OCI-LY7 (cell line): Measurements from ENCODE around the gene WNT7B. TPM values are rescaled to one million over a fixed set of nuclear protein-coding genes. Genes with fewer than 3 reads are reported as not detected.

Source experiments
- BruUV-seq: library from RNA; stranded (reverse); fragments of 400-500 nt; replicated peaks from 2 replicates; lab custom pipeline; 2021; lab: Mats Ljungman, UMichigan
- CTCF ChIA-PET: fragments of 300-600 bp; sonication (Branson Sonifier 250); formaldehyde crosslinking; loops from one replicate; lab custom pipeline; 2022; ENCODE audit warnings: antibody characterized with exemption; ENCODE audit not compliant: unreplicated experiment; lab: Charles Lee
- POLR2A ChIA-PET: fragments of 300-600 bp; sonication (Branson Sonifier 250); formaldehyde crosslinking; loops from one replicate; lab custom pipeline; 2022; ENCODE audit warnings: antibody characterized with exemption; lab: Charles Lee
- DNase-seq: peaks from one replicate; pipeline ENCODE4 v3.0.0-alpha.2; 2015; ENCODE audit warnings: low spot score
- H2AFZ ChIP-seq: fragments of 200-600 bp; sonication (generic), shearing (Covaris generic); 2 replicates; pipeline ENCODE4 v1.6.1; 2014; ENCODE audit warnings: mild to moderate bottlenecking, antibody characterized with exemption, low read length, moderate library complexity
- H3K27ac ChIP-seq: fragments of 200-600 bp; sonication (generic); 2 replicates; pipeline ENCODE4 v1.5.1; 2014; ENCODE audit warnings: mixed run types, low read depth, mild to moderate bottlenecking, moderate library complexity, low read length, inconsistent platforms; ENCODE audit not compliant: poor library complexity, severe bottlenecking
- H3K36me3 ChIP-seq: fragments of 200-600 bp; sonication (generic); 2 replicates; pipeline ENCODE4 v1.6.1; 2014; ENCODE audit warnings: mild to moderate bottlenecking, antibody characterized with exemption, low read length, moderate library complexity, mixed read lengths; ENCODE audit not compliant: insufficient read depth
- H3K4me1 ChIP-seq: fragments of 200-600 bp; sonication (generic); 2 replicates; pipeline ENCODE4 v1.5.1; 2014; ENCODE audit warnings: mild to moderate bottlenecking, low read length; ENCODE audit not compliant: insufficient read depth, poor library complexity, severe bottlenecking
- H3K4me2 ChIP-seq: fragments of 200-600 bp; sonication (generic); 2 replicates; pipeline ENCODE4 v1.6.1; 2014; ENCODE audit warnings: mild to moderate bottlenecking, low read length
- H3K4me3 ChIP-seq: fragments of 200-600 bp; sonication (generic); 2 replicates; pipeline ENCODE4 v1.5.1; 2014; ENCODE audit warnings: mild to moderate bottlenecking, low read depth, low read length; ENCODE audit not compliant: poor library complexity, severe bottlenecking
- H3K79me2 ChIP-seq: fragments of 200-600 bp; sonication (generic); 2 replicates; pipeline ENCODE4 v1.6.1; 2016; ENCODE audit warnings: low read depth, mild to moderate bottlenecking, low read length, moderate library complexity, mixed read lengths; ENCODE audit not compliant: insufficient read depth
- H3K9me2 ChIP-seq: fragments of 200-600 bp; sonication (generic); 2 replicates; pipeline ENCODE4 v1.6.1; 2016; ENCODE audit warnings: mild to moderate bottlenecking, low read length, mixed read lengths; ENCODE audit not compliant: insufficient read depth
- H3K9me3 ChIP-seq: fragments of 200-600 bp; sonication (generic); 2 replicates; pipeline ENCODE4 v1.6.1; 2014; ENCODE audit warnings: mild to moderate bottlenecking, mixed run types, low read length, mixed read lengths
- H4K20me1 ChIP-seq: fragments of 200-600 bp; sonication (generic); 2 replicates; pipeline ENCODE4 v1.6.1; 2014; ENCODE audit warnings: mild to moderate bottlenecking, antibody characterized with exemption, low read length, moderate library complexity, mixed read lengths; ENCODE audit not compliant: insufficient read depth
- CTCF ChIP-seq: fragments of 200-600 bp; sonication (generic); conservative IDR thresholded peaks from 2 replicates; pipeline ENCODE4 v1.5.1; 2014; ENCODE audit warnings: mild to moderate bottlenecking, antibody characterized with exemption, low read length, moderate library complexity, mixed read lengths
- EZH2phosphoT487 ChIP-seq: fragments of 200-600 bp; sonication (generic); IDR thresholded peaks from 2 replicates; pipeline ENCODE4 v1.6.1; 2018; ENCODE audit warnings: low read depth, borderline replicate concordance, mild to moderate bottlenecking, mixed run types, antibody characterized with exemption, low read length, moderate library complexity, mixed read lengths
- intact Hi-C: fragments of 100-400 bp; cut with micrococcal nuclease; formaldehyde crosslinking; loops from one replicate; pipeline ENCODE4 v1.10.0; 2022; ENCODE audit not compliant: unreplicated experiment
- total RNA-seq, 2 experiments: library from RNA; depleted of rRNA in 1 of 2; stranded (reverse); fragments of >200 nt in 1 of 2; shearing (Covaris generic) in 1 of 2; gene quantifications; 2 replicates each; pipeline ENCODE4 v1.2.3, GENCODE V29; 2014 to 2022

The WNT7B gene
- total RNA-seq, 2 experiments from 2014 or later: not detected

GRCh38 chr22:46008836-46009596, 32.1 kb upstream of the WNT7B start:
- Histone ChIP-seq H3K9me2 (no peaks in the 10 kb centered on the region), H3K79me2 (no peaks in the 10 kb centered on the region), H4K20me1 (no peaks in the 10 kb centered on the region), H3K27ac (no peak overlapping the region), H2AFZ (no peak overlapping the region), H3K36me3 (no peaks in the 10 kb centered on the region), H3K4me3 (no peak overlapping the region), H3K9me3 (peaks cover 4% of the 10 kb centered on the region; the same call in 1 of the 2 replicates), H3K4me2 (no peak overlapping the region), H3K4me1 (peaks cover 24% of the 10 kb centered on the region)
- intact Hi-C loops: no loop called here
- no TSS peak for BruUV-seq
- CTCF ChIA-PET: no interaction called here
- POLR2A ChIA-PET: interaction anchor here (0.5 kb wide), 1 partner anchor 19 kb away, joined by 5 read pairs; no protein-coding TSS in a partner anchor
- DNase-seq: no peak
- TF ChIP-seq CTCF (no peak), EZH2phosphoT487 (no peak)

GRCh38 chr22:46008291-46008690, 31.3 kb upstream of the WNT7B start:
- Histone ChIP-seq H4K20me1 (no peaks in the 10 kb centered on the region), H2AFZ (no peak overlapping the region), H3K9me2 (no peaks in the 10 kb centered on the region), H3K27ac (no peak overlapping the region), H3K79me2 (no peaks in the 10 kb centered on the region), H3K9me3 (peaks cover 4% of the 10 kb centered on the region; the same call in 1 of the 2 replicates), H3K36me3 (no peaks in the 10 kb centered on the region), H3K4me1 (peaks cover 18% of the 10 kb centered on the region), H3K4me2 (no peak overlapping the region), H3K4me3 (no peak overlapping the region)
- ChIA-PET POLR2A (no interaction called here), CTCF (no interaction called here)
- no TSS peak for BruUV-seq
- intact Hi-C loops: no loop called here
- TF ChIP-seq CTCF: no peak
- DNase-seq: no peak

GRCh38 chr22:46007848-46008261, 30.9 kb upstream of the WNT7B start:
- CTCF ChIA-PET: no interaction called here
- Histone ChIP-seq H3K79me2 (no peaks in the 10 kb centered on the region), H3K9me3 (peaks cover 4% of the 10 kb centered on the region; the same call in 1 of the 2 replicates), H2AFZ (no peak overlapping the region), H3K4me2 (no peak overlapping the region), H3K4me3 (no peak overlapping the region), H4K20me1 (no peaks in the 10 kb centered on the region), H3K36me3 (no peaks in the 10 kb centered on the region), H3K27ac (no peak overlapping the region), H3K9me2 (no peaks in the 10 kb centered on the region), H3K4me1 (peaks cover 14% of the 10 kb centered on the region)
- DNase-seq: no peak
- no TSS peak for BruUV-seq
- TF ChIP-seq CTCF (no peak), EZH2phosphoT487 (no peak)
- intact Hi-C loops: no loop called here
- POLR2A ChIA-PET: no interaction called here
